ENCODE measurements around the gene KLHL17. TPM values are rescaled to one million over a fixed set of nuclear protein-coding genes. Genes with fewer than 3 reads are reported as not detected.
"Not testable (repeated sequence)": the region's sequence is repeated elsewhere in the genome, so short reads cannot be mapped to it uniquely, and the experiment has no call there.

KLHL17 gene
- total and polyA plus RNA-seq, 4 donors: 2.8 to 40.5 (median 15.0) TPM

DNA sequence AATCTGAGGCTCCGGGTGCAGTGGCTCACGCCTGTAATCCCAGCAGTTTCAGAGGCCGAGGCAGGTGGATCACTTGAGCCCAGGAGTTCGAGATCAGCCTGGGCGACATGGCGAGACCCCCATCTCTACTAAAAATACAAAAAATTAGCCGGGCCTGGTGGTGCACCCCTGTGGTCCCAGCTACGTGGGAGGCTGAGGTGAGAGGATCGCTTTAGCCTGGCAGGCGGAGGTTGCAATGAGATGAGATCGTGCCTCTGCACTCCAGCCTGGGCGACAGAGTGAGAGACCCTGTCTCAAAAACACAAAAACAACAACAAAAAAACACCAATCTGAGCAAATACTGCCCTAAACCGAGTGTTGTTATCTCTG, 52.3 kb downstream of the KLHL17 start:
- intact Hi-C loops (cut with DNase I); DNase-seq; H3K27ac ChIP-seq (ENCODE audit: low read depth in 1 of 2, low read length in 2 of 2); H3K36me3 ChIP-seq (ENCODE audit: control insufficient read depth in 1 of 2, insufficient read depth in 2 of 2, low read length in 1 of 2); H3K4me1 ChIP-seq (ENCODE audit: control insufficient read depth in 1 of 2, insufficient read depth in 2 of 2, low read length in 2 of 2); ATAC-seq (ENCODE audit: low FRiP score); H3K27me3 ChIP-seq (ENCODE audit: control insufficient read depth in 1 of 2, insufficient read depth in 2 of 2, low read length in 1 of 2); H3K9me3 ChIP-seq (ENCODE audit: control insufficient read depth, low read length): not testable (repeated sequence)
- 63 to 70% methylated on average over 13 of the region's 13 CpGs for WGBS, 2 donors
- H3K4me3 ChIP-seq (ENCODE audit: low read length in 2 of 2): peak overlapping the region; percentile 73 to 80

DNA sequence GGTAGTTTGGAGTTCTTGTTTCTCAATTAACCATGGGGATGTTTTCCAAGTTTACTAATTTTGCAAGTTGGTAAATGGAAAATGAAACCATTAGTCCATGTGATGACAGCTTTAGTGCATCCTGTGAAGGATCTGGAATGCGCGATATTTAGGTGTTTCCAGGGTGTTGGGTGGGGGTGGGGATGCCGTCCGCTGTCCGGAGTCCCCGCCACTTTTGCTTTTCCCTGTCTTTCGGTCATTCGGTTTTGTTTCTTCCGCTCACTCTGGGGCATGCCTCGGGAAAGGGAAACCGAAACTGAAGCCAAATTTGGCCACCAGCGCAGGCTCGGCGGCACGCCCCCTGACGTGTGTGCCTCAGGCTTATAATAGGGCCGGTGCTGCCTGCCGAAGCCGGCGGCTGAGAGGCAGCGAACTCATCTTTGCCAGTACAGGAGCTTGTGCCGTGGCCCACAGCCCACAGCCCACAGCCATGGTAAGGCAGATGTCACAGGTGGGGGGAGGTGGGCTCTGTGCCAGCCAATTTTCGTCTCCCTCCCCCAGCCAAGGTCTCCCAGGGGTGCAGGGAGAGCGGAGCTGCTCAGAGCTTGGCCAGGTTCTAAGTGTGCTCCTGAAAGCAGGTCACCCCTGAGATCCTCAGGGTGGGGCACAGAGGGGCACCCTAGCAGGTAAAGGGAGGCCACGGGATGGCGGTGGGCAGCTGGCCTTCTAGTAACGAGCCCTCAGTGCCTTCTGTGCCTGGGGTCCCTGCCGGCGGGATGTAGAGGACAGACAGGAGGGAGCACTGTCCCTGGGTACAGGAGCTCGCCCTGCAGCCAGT, 52.9 kb downstream of the KLHL17 start, which contains the start of gene ISG15:
ISG15 (plus strand) TSS at position 393 of the 817 bp plus-strand sequence; CDS start at position 470, 77 bp downstream.
- Histone ChIP-seq H3K9me3 (ENCODE audit: control insufficient read depth, low read length) (no peaks in the 10 kb centered on the region), H3K36me3 (ENCODE audit: control insufficient read depth in 1 of 2, insufficient read depth in 2 of 2, low read length in 1 of 2) (no peaks in the 10 kb centered on the region), H3K4me3 (ENCODE audit: low read length in 2 of 2) (peak within 1 kb of the TSS; percentile 73 to 80), H3K27ac (ENCODE audit: low read depth in 1 of 2, low read length in 2 of 2) (peak within 1 kb of the TSS in 1 of 2 donors; percentile 49), H3K4me1 (ENCODE audit: control insufficient read depth in 1 of 2, insufficient read depth in 2 of 2, low read length in 2 of 2) (no peaks in the 10 kb centered on the region), H3K27me3 (ENCODE audit: control insufficient read depth in 1 of 2, insufficient read depth in 2 of 2, low read length in 1 of 2) (no peaks in the 10 kb centered on the region)
- WGBS, 2 donors: 1 to 2% methylated on average over 30 of the region's 30 CpGs
- DNase-seq (peak; percentile 95 to 96), ATAC-seq (ENCODE audit: low FRiP score) (peak; percentile 94)
- intact Hi-C loops (cut with DNase I): no loop called here

DNA sequence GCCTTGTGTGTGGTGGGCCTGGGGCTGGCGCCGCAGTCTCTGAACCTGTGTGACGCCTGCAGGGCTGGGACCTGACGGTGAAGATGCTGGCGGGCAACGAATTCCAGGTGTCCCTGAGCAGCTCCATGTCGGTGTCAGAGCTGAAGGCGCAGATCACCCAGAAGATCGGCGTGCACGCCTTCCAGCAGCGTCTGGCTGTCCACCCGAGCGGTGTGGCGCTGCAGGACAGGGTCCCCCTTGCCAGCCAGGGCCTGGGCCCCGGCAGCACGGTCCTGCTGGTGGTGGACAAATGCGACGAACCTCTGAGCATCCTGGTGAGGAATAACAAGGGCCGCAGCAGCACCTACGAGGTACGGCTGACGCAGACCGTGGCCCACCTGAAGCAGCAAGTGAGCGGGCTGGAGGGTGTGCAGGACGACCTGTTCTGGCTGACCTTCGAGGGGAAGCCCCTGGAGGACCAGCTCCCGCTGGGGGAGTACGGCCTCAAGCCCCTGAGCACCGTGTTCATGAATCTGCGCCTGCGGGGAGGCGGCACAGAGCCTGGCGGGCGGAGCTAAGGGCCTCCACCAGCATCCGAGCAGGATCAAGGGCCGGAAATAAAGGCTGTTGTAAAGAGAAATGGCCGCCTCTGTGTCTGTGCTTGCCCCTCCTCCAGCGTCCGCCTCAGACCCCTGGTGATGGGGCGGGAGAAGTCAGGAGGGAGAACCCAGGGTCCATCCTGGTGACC, 53.7 kb downstream of the KLHL17 start:
- ATAC-seq (ENCODE audit: low FRiP score) (peak; percentile 42), DNase-seq (peak in 1 of 2 donors; percentile 61)

DNA sequence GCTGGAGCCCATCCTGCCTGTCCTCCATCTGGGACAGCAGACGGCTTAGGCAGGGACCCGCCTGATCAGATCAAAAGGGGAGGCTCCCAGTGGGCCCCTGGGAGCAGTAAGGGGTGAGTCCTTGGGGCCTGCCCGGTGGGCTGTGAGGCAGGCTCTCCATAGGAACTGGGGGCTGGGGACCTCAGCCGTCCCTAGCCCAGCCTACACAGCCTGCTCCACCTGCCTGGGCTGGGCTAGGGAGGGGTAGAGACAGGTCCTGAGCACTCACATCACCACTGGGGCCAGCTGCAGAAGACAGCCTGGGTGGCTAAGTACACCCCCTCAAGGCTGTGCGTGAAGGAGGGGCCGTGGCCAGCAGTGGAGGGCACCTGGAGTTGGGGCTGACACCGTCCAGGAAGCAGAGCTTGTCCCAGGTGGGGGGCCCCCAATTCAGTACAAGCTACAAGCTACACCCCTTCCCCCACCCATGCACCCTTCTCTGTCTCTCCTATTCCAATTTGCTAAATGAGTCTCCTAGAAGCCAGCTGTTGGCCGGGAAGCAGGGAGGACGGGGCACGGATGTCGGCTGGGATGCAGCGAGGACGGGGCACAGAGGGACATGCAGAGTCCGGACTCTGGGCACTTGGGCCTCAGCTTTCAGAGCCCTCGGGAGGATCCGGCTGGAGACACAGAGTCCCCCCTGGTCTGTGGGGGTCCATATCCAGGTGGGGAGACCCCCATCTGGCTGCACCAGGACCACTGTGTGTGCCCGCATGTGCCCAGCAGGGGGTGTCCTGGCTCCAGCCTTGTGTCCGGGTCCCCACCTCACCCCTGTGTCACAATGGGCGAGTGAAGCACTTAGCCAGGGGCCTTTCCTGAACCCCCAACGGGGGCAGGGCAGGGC, 54.7 kb downstream of the KLHL17 start:
- ATAC-seq (ENCODE audit: low FRiP score) (no peak), DNase-seq (peak in 1 of 2 donors; percentile 57)
- Histone ChIP-seq H3K9me3 (ENCODE audit: control insufficient read depth, low read length) (no peaks in the 10 kb centered on the region), H3K27ac (ENCODE audit: low read depth in 1 of 2, low read length in 2 of 2) (no peak overlapping the region), H3K36me3 (ENCODE audit: control insufficient read depth in 1 of 2, insufficient read depth in 2 of 2, low read length in 1 of 2) (no peaks in the 10 kb centered on the region), H3K4me1 (ENCODE audit: control insufficient read depth in 1 of 2, insufficient read depth in 2 of 2, low read length in 2 of 2) (no peaks in the 10 kb centered on the region), H3K4me3 (ENCODE audit: low read length in 2 of 2) (no peak overlapping the region), H3K27me3 (ENCODE audit: control insufficient read depth in 1 of 2, insufficient read depth in 2 of 2, low read length in 1 of 2) (no peaks in the 10 kb centered on the region)
- whole genome bisulfite sequencing, 2 donors: 80 to 82% methylated on average over 20 of the region's 20 CpGs
- intact Hi-C loops (cut with DNase I): no loop called here

More for the DNA sequence above, 53.7 kb downstream of the KLHL17 start:
- Histone ChIP-seq H3K4me3 (ENCODE audit: low read length in 2 of 2) (no peak overlapping the region), H3K27ac (ENCODE audit: low read depth in 1 of 2, low read length in 2 of 2) (no peak overlapping the region), H3K27me3 (ENCODE audit: control insufficient read depth in 1 of 2, insufficient read depth in 2 of 2, low read length in 1 of 2) (no peaks in the 10 kb centered on the region), H3K9me3 (ENCODE audit: control insufficient read depth, low read length) (no peaks in the 10 kb centered on the region), H3K36me3 (ENCODE audit: control insufficient read depth in 1 of 2, insufficient read depth in 2 of 2, low read length in 1 of 2) (no peaks in the 10 kb centered on the region), H3K4me1 (ENCODE audit: control insufficient read depth in 1 of 2, insufficient read depth in 2 of 2, low read length in 2 of 2) (no peaks in the 10 kb centered on the region)
- WGBS, 2 donors: 63 to 69% methylated on average over 39 to 41 of the region's 41 CpGs
- intact Hi-C loops (cut with DNase I): no loop called here

Other genes with a start within 250 kb of the KLHL17 start
- 10 to 100 TPM; 30.1 to 44.3 TPM for gene SAMD11, start 36.7 kb upstream of the KLHL17 start, total RNA-seq
- gene SAMD11, start 36.7 kb upstream of the KLHL17 start, polyA plus RNA-seq: 1 to 10 TPM; 2.6 to 7.2 TPM
- gene NOC2L, start 1.3 kb upstream of the KLHL17 start, total RNA-seq: 10 to 100 TPM; 35.8 to 41.4 TPM
- 10 to 100 TPM; 17.3 to 55.5 TPM for gene NOC2L, start 1.3 kb upstream of the KLHL17 start, polyA plus RNA-seq
- gene PLEKHN1, start 5.9 kb downstream of the KLHL17 start, total RNA-seq: 1 to 10 TPM in 1 of 2 donors, under 1 TPM in 1; 0.52 to 1.2 TPM
- under 1 TPM; 0.13 to 0.61 TPM for gene PLEKHN1, start 5.9 kb downstream of the KLHL17 start, polyA plus RNA-seq
- gene PERM1, start 21.5 kb downstream of the KLHL17 start, total RNA-seq: under 1 TPM; 0.42 to 0.49 TPM
- 1 to 10 TPM in 1 of 2 donors, under 1 TPM in 1; 0.50 to 1.5 TPM for gene PERM1, start 21.5 kb downstream of the KLHL17 start, polyA plus RNA-seq
- 10 to 100 TPM; 31.3 to 47.5 TPM for gene HES4, start 39.5 kb downstream of the KLHL17 start, total RNA-seq
- gene HES4, start 39.5 kb downstream of the KLHL17 start, polyA plus RNA-seq: 10 to 100 TPM in 1 of 2 donors, 1 to 10 TPM in 1; 3.6 to 82.3 TPM
- gene ISG15, start 52.9 kb downstream of the KLHL17 start, total RNA-seq: 10 to 100 TPM; 34.4 to 40.8 TPM
- gene ISG15, start 52.9 kb downstream of the KLHL17 start, polyA plus RNA-seq: 100 to 1,000 TPM in 1 of 2 donors, 10 to 100 TPM in 1; 79.5 to 104 TPM
- gene AGRN, start 59.5 kb downstream of the KLHL17 start, total RNA-seq: 10 to 100 TPM; 25.1 to 38.6 TPM
- gene AGRN, start 59.5 kb downstream of the KLHL17 start, polyA plus RNA-seq: 10 to 100 TPM in 1 of 2 donors, 1 to 10 TPM in 1; 4.3 to 20.1 TPM
- not detected for gene RNF223, start 113.7 kb downstream of the KLHL17 start, total RNA-seq
- not detected for gene RNF223, start 113.7 kb downstream of the KLHL17 start, polyA plus RNA-seq
- 10 to 100 TPM in 1 of 2 donors, 1 to 10 TPM in 1; 9.3 to 13.6 TPM for gene C1orf159, start 155.5 kb downstream of the KLHL17 start, total RNA-seq
- 10 to 100 TPM in 1 of 2 donors, 1 to 10 TPM in 1; 4.0 to 35.4 TPM for gene C1orf159, start 155.5 kb downstream of the KLHL17 start, polyA plus RNA-seq
- gene TTLL10, start 213.3 kb downstream of the KLHL17 start, total RNA-seq: under 1 TPM in 1 of 2 donors, not detected in 1; 0.15 TPM
- gene TTLL10, start 213.3 kb downstream of the KLHL17 start, polyA plus RNA-seq: not detected
- 1 to 10 TPM; 1.0 to 1.1 TPM for gene TNFRSF18, start 246.0 kb downstream of the KLHL17 start, total RNA-seq
- gene TNFRSF18, start 246.0 kb downstream of the KLHL17 start, polyA plus RNA-seq: 1 to 10 TPM in 1 of 2 donors, not detected in 1; 1.3 TPM